Endothelial cell of umbilical vein (primary cell): ENCODE results near the gene ABLIM2. TPM values are rescaled to one million over a fixed set of nuclear protein-coding genes. Genes with fewer than 3 reads are reported as not detected.

Experiments used
- BruUV-seq: library from RNA; stranded (reverse); fragments of 400-500 nt; replicated peaks from 2 replicates; lab custom pipeline; 2021; lab: Mats Ljungman, UMichigan
- CTCF ChIA-PET: fragments of 300-600, 350-600 bp; sonication (Branson Sonifier 250); formaldehyde crosslinking; loops from one replicate; lab custom pipeline; 2021; ENCODE audit warnings: antibody characterized with exemption, inconsistent platforms; lab: Charles Lee
- POLR2A ChIA-PET: fragments of 300-600, 350-600 bp; sonication (Branson Sonifier 250); formaldehyde crosslinking; loops from one replicate; lab custom pipeline; 2021; ENCODE audit warnings: antibody characterized with exemption, inconsistent platforms; lab: Charles Lee
- DNase-seq: peaks from one replicate; pipeline ENCODE4 v3.0.0-alpha.2; 2011; ENCODE audit warnings: low read depth, low spot score
- FAIRE-seq: peaks from 2 replicates; lab custom pipeline; 2011; peaks lifted over from hg19 to GRCh38; lab: Jason Lieb, UNC
- H2AFZ ChIP-seq: 2 replicates; pipeline ENCODE4 v1.6.0; 2012; ENCODE audit warnings: low read depth, low read length, control low read depth, inconsistent platforms
- H3K27ac ChIP-seq: 2 replicates; pipeline ENCODE4 v1.5.1; 2011; ENCODE audit warnings: low read depth, mild to moderate bottlenecking, control low read depth, low read length, moderate library complexity; ENCODE audit not compliant: insufficient read depth
- H3K27me3 ChIP-seq, 2 experiments: 2 replicates each; pipeline versions ENCODE4 v1.6.0 to v1.6.1; 2011; ENCODE audit warnings: low read length in 2 of 2, mixed read lengths in 1 of 2; ENCODE audit not compliant: control insufficient read depth in 2 of 2, insufficient read depth in 2 of 2
- H3K36me3 ChIP-seq, 2 experiments: 2 replicates in 1 of 2; 3 replicates in 1 of 2; pipeline ENCODE4 v1.5.1; 2011; ENCODE audit warnings: low read length in 2 of 2, mild to moderate bottlenecking in 1 of 2, moderate library complexity in 1 of 2; ENCODE audit not compliant: control insufficient read depth in 2 of 2, insufficient read depth in 2 of 2; ENCODE audit errors: extremely low read depth in 1 of 2
- H3K4me1 ChIP-seq: 3 replicates; pipeline ENCODE4 v1.5.1; 2011; ENCODE audit warnings: mild to moderate bottlenecking, low read length; ENCODE audit not compliant: control insufficient read depth, insufficient read depth; ENCODE audit errors: extremely low read depth
- H3K4me2 ChIP-seq: 2 replicates; pipeline ENCODE4 v1.6.1; 2011; ENCODE audit warnings: low read length, control low read depth, mixed read lengths; ENCODE audit not compliant: insufficient read depth
- H3K4me3 ChIP-seq, 3 experiments: fragments of 200-600 bp in 1 of 3; sonication (generic), shearing (Covaris generic) in 1 of 3; replicated peaks in 1 of 3; 2 replicates each; pipeline ENCODE4 v1.5.1; 2011 to 2016; ENCODE audit warnings: control low read depth in 3 of 3, low read length in 3 of 3, mild to moderate bottlenecking in 2 of 3, inconsistent platforms in 1 of 3, low read depth in 1 of 3, moderate library complexity in 1 of 3; ENCODE audit not compliant: insufficient read depth in 1 of 3
- H3K79me2 ChIP-seq: 2 replicates; pipeline ENCODE4 v1.6.0; 2012; ENCODE audit warnings: low read length, inconsistent platforms; ENCODE audit not compliant: control insufficient read depth, insufficient read depth
- H3K9ac ChIP-seq: replicated peaks from 2 replicates; pipeline ENCODE3; 2011; ENCODE audit warnings: low read length, control low read depth; ENCODE audit not compliant: insufficient read depth; ENCODE audit errors: extremely low read depth
- H3K9me1 ChIP-seq: replicated peaks from 3 replicates; pipeline ENCODE4 v1.6.0; 2011; ENCODE audit warnings: mild to moderate bottlenecking, low read length; ENCODE audit not compliant: control insufficient read depth, insufficient read depth; ENCODE audit errors: extremely low read depth
- H3K9me3 ChIP-seq: replicated peaks from 2 replicates; pipeline ENCODE4 v1.5.1; 2012; ENCODE audit warnings: low read length, inconsistent platforms; ENCODE audit not compliant: control insufficient read depth, insufficient read depth
- H4K20me1 ChIP-seq: replicated peaks from 2 replicates; pipeline ENCODE3; 2011; ENCODE audit warnings: mild to moderate bottlenecking, low read length; ENCODE audit not compliant: control insufficient read depth, insufficient read depth; ENCODE audit errors: extremely low read depth
- EZH2 ChIP-seq: IDR thresholded peaks from 2 replicates; pipeline ENCODE4 v1.6.1; 2012; ENCODE audit warnings: borderline replicate concordance, low read depth, mild to moderate bottlenecking, moderate library complexity, low read length, inconsistent platforms; ENCODE audit not compliant: severe bottlenecking
- FOS ChIP-seq: IDR thresholded peaks from 2 replicates; pipeline ENCODE4 v1.6.1; 2011; ENCODE audit warnings: mild to moderate bottlenecking, low read length, moderate library complexity, borderline replicate concordance; ENCODE audit not compliant: insufficient read depth
- GATA2 ChIP-seq: IDR thresholded peaks from 2 replicates; pipeline ENCODE4 v1.7.0; 2011; ENCODE audit warnings: low read depth, mild to moderate bottlenecking, moderate library complexity, mixed read lengths, low read length; ENCODE audit not compliant: insufficient read length, insufficient read depth
- JUN ChIP-seq: IDR thresholded peaks from 2 replicates; pipeline ENCODE4 v1.6.1; 2011; ENCODE audit warnings: borderline replicate concordance, low read depth; ENCODE audit not compliant: insufficient read length, insufficient read depth
- MYC ChIP-seq: IDR thresholded peaks from one replicate; pipeline ENCODE4 v1.6.1; 2011; ENCODE audit warnings: mild to moderate bottlenecking, low read depth, low read length
- POLR2A ChIP-seq: IDR thresholded peaks from 2 replicates; pipeline ENCODE4 v1.6.1; 2012; ENCODE audit warnings: low read depth, mild to moderate bottlenecking, control low read depth, low read length
- POLR2AphosphoS5 ChIP-seq: IDR thresholded peaks from 2 replicates; pipeline ENCODE4 v1.6.1; 2012; ENCODE audit warnings: low read depth, mild to moderate bottlenecking, control low read depth, low read length, moderate library complexity; ENCODE audit not compliant: insufficient read depth
- dilution Hi-C: fragments of 300-500 bp; cut with MboI; formaldehyde crosslinking; loops from one replicate; pipeline ENCODE4 v1.15.0; 2019; ENCODE audit warnings: low sequenced_read_pairs; ENCODE audit not compliant: extremely low pct_ligation_motif_present
- intact Hi-C: fragments of 100-400 bp; cut with micrococcal nuclease; formaldehyde crosslinking; loops from one replicate; pipeline ENCODE4 v1.10.0; 2022
- polyA plus RNA-seq, 4 experiments: library from polyadenylated mRNA; depleted of rRNA in 3 of 4; stranded (reverse) in 3 of 4; unstranded in 1 of 4; fragments of >200 nt; gene quantifications; 2 replicates each; pipeline versions ENCODE4 v1.2.1 to v1.2.3, GENCODE V29; 2011 to 2012; ENCODE audit warnings: missing spikeins in 1 of 4
- total RNA-seq: library from RNA; stranded (reverse); gene quantifications from 2 replicates; pipeline ENCODE4 v1.2.3, GENCODE V29; 2021
- TF ChIP-seq, protein P1 (sequence below), 2 donors: IDR thresholded peaks; 1 replicate in 1 of 2; 2 replicates in 1 of 2; pipeline ENCODE4 v1.5.1; 2011; ENCODE audit warnings: low read length in 2 of 2, mild to moderate bottlenecking in 2 of 2, moderate library complexity in 2 of 2, control low read depth in 1 of 2, inconsistent platforms in 1 of 2, low read depth in 1 of 2; ENCODE audit not compliant: insufficient read depth in 1 of 2; ENCODE audit errors: extremely low read depth in 1 of 2
- TF ChIP-seq, protein P2 (sequence below): IDR thresholded peaks from 2 replicates; pipeline ENCODE4 v1.6.1; 2011; ENCODE audit not compliant: insufficient read depth, insufficient read length

Gene ABLIM2
- total and polyA plus RNA-seq, 2 donors (not counting 3 experiments of a cell fraction or from before 2014, with no cell fraction given): 0.28 to 0.66 TPM

DNA sequence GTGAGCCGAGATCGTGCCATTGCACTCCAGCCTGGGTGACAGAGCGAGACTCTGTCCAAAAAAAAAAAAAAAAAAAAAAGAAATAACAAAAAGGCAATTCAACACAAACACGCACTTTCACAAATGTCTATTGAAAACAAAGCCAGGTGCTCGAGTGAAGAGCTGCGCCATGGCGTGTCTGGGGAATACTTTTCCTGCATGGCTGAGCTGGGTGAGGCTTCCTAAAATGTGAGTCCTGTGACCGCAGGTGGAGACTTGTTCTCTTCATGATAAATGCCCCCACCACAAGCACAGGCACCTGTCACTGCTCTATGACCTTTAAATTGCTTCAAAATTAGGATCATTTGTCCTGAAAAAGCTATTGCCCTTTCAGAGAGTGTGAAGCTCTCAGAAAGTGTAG lies 4.0 kb upstream of the ABLIM2 start:
- DNase-seq (no peak), FAIRE-seq (no peak)
- TF ChIP-seq POLR2A (no peak), MYC (no peak), FOS (no peak), JUN (no peak)
- TF ChIP-seq, protein P1, sequence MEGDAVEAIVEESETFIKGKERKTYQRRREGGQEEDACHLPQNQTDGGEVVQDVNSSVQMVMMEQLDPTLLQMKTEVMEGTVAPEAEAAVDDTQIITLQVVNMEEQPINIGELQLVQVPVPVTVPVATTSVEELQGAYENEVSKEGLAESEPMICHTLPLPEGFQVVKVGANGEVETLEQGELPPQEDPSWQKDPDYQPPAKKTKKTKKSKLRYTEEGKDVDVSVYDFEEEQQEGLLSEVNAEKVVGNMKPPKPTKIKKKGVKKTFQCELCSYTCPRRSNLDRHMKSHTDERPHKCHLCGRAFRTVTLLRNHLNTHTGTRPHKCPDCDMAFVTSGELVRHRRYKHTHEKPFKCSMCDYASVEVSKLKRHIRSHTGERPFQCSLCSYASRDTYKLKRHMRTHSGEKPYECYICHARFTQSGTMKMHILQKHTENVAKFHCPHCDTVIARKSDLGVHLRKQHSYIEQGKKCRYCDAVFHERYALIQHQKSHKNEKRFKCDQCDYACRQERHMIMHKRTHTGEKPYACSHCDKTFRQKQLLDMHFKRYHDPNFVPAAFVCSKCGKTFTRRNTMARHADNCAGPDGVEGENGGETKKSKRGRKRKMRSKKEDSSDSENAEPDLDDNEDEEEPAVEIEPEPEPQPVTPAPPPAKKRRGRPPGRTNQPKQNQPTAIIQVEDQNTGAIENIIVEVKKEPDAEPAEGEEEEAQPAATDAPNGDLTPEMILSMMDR (IDR thresholded peaks at IDR 0.05; ENCODE audit: extremely low read depth in 1 of 2, insufficient read depth in 1 of 2, low read depth in 1 of 2, low read length in 2 of 2): no peak
- TF ChIP-seq, protein P2, sequence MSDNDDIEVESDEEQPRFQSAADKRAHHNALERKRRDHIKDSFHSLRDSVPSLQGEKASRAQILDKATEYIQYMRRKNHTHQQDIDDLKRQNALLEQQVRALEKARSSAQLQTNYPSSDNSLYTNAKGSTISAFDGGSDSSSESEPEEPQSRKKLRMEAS: no peak
- intact Hi-C loops: no loop called here
- dilution Hi-C loops: no loop called here
- H3K27ac ChIP-seq: no peak overlapping the region
- no peaks in the 10 kb centered on the region for H3K79me2 ChIP-seq
- no peak overlapping the region for H2AFZ ChIP-seq
- peaks cover 11% of the 10 kb centered on the region for H3K4me1 ChIP-seq
- no peak overlapping the region for H3K9ac ChIP-seq
- no peak overlapping the region for H3K4me2 ChIP-seq
- POLR2A ChIA-PET: interaction anchor here (0.7 kb wide), 1 partner anchor 9 kb away, joined by 4 read pairs; no protein-coding TSS in a partner anchor
- no peaks in the 10 kb centered on the region for H4K20me1 ChIP-seq
- no peaks in the 10 kb centered on the region for H3K9me1 ChIP-seq
- H3K36me3 ChIP-seq: no peaks in the 10 kb centered on the region
- no TSS peak for BruUV-seq
- H3K9me3 ChIP-seq: no peaks in the 10 kb centered on the region
- H3K4me3 ChIP-seq: no peak overlapping the region
- peaks cover 9 to 10% of the 10 kb centered on the region in 2 experiments for H3K27me3 ChIP-seq
- CTCF ChIA-PET: interaction anchor here (1.1 kb wide), 1 partner anchor 19 kb away, joined by 4 read pairs; no protein-coding TSS in a partner anchor

DNA sequence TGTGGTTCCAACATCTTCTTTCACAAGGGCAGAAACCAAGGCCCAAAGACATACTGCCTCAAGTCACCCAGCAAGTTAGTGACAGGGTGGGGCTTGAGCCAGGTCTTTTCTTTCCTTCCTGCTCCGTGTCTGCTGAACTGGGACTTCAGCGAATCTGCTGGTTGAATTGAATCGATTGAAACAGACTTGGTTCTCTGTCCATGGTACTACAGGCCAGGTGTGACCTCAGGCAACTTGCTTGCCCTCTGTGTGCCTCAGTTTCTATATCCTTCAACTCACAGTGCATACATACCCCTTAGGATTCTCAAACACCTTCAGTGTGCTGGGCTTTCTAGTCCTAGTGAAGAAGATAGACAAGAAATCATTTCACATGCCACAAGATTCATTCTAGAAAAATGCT lies 2.0 kb upstream of the ABLIM2 start:
- Histone ChIP-seq H3K4me3 (no peak overlapping the region), H3K4me1 (peaks cover 11% of the 10 kb centered on the region), H3K27me3 (peaks cover 16 to 22% of the 10 kb centered on the region in 2 experiments), H4K20me1 (no peaks in the 10 kb centered on the region), H3K9ac (no peak overlapping the region), H3K79me2 (no peaks in the 10 kb centered on the region), H3K36me3 (no peaks in the 10 kb centered on the region), H3K4me2 (no peak overlapping the region), H3K9me1 (no peaks in the 10 kb centered on the region), H3K9me3 (no peaks in the 10 kb centered on the region), H2AFZ (no peak overlapping the region), H3K27ac (no peak overlapping the region)
- ChIA-PET POLR2A (no interaction called here), CTCF (interaction anchor here (1.7 kb wide), 1 partner anchor 16 kb away, joined by 4 read pairs; no protein-coding TSS in a partner anchor)
- DNase-seq: no peak
- dilution Hi-C loops (no loop called here), intact Hi-C loops (no loop called here)
- BruUV-seq: no TSS peak
- no peak for FAIRE-seq
- TF ChIP-seq, protein P1 (IDR thresholded peaks at IDR 0.05; ENCODE audit: extremely low read depth in 1 of 2, insufficient read depth in 1 of 2, low read depth in 1 of 2, low read length in 2 of 2): no peak
- TF ChIP-seq GATA2 (no peak), JUN (no peak), MYC (no peak), FOS (no peak), EZH2 (no peak), POLR2AphosphoS5 (no peak), POLR2A (no peak)
- TF ChIP-seq, protein P2: no peak
